ENCODE data around the gene REXO1.

Gene REXO1

GRCh38 chr19:1837222-1837565, 11.1 kb downstream of the REXO1 start:
- DNase-seq (ENCODE audit: low read depth), result no peak
- no peak overlapping the region for H3K4me3 ChIP-seq (ENCODE audit: low read length)
- TF ChIP-seq CTCF (conservative IDR thresholded peaks at IDR 0.05; ENCODE audit: low read depth, low read length), result no peak

- no peak for DNase-seq (ENCODE audit: low read depth)
- TF ChIP-seq CTCF (conservative IDR thresholded peaks at IDR 0.05; ENCODE audit: low read depth, low read length), result no peak
- no peak overlapping the region for H3K4me3 ChIP-seq (ENCODE audit: low read length)
These were observed 11.6 kb downstream of the REXO1 start for GRCh38 chr19:1836458-1837221.

GRCh38 chr19:1833540-1833939, 14.7 kb downstream of the REXO1 start:
- no peak overlapping the region for H3K4me3 ChIP-seq (ENCODE audit: low read length)
- no peak for TF ChIP-seq CTCF (conservative IDR thresholded peaks at IDR 0.05; ENCODE audit: low read depth, low read length)
- DNase-seq (ENCODE audit: low read depth), result no peak

- no peak overlapping the region for H3K4me3 ChIP-seq (ENCODE audit: low read length)
- no peak for DNase-seq (ENCODE audit: low read depth)
- no peak for TF ChIP-seq CTCF (conservative IDR thresholded peaks at IDR 0.05; ENCODE audit: low read depth, low read length)
These were observed 16.1 kb downstream of the REXO1 start for GRCh38 chr19:1832046-1832663.

GRCh38 chr19:1830978-1831377, 17.3 kb downstream of the REXO1 start:
- DNase-seq (ENCODE audit: low read depth), result no peak
- no peak for TF ChIP-seq CTCF (conservative IDR thresholded peaks at IDR 0.05; ENCODE audit: low read depth, low read length)
- H3K4me3 ChIP-seq (ENCODE audit: low read length), result no peak overlapping the region

GRCh38 chr19:1830568-1830967, 17.7 kb downstream of the REXO1 start:
- DNase-seq (ENCODE audit: low read depth), result no peak
- H3K4me3 ChIP-seq (ENCODE audit: low read length), result no peak overlapping the region
- TF ChIP-seq CTCF (conservative IDR thresholded peaks at IDR 0.05; ENCODE audit: low read depth, low read length), result no peak

- DNase-seq (ENCODE audit: low read depth), result no peak
- no peak for TF ChIP-seq CTCF (conservative IDR thresholded peaks at IDR 0.05; ENCODE audit: low read depth, low read length)
- H3K4me3 ChIP-seq (ENCODE audit: low read length), result no peak overlapping the region
These were observed 18.3 kb downstream of the REXO1 start for GRCh38 chr19:1829958-1830357.

All from retinal pigment epithelial cell (primary cell).